Trophoblast cell (in vitro differentiated cells and primary cell): Measurements from ENCODE around the gene COPB1.

Experiments used
- DNase-seq, 2 donors: peaks; one replicate each; pipeline ENCODE4 v3.0.0-alpha.2; 2016
- H2AFZ ChIP-seq: 2 replicates; pipeline ENCODE4 v1.6.1; 2013; ENCODE audit warnings: low read length, moderate library complexity, mild to moderate bottlenecking; ENCODE audit not compliant: insufficient read depth, poor library complexity
- H2AK5ac ChIP-seq: 2 replicates; pipeline ENCODE4 v1.6.1; 2013; ENCODE audit warnings: mild to moderate bottlenecking, low read length
- H2BK120ac ChIP-seq: 2 replicates; pipeline ENCODE4 v1.6.1; 2013; ENCODE audit warnings: low read length, mild to moderate bottlenecking, moderate library complexity; ENCODE audit not compliant: insufficient read depth, poor library complexity
- H2BK12ac ChIP-seq: 2 replicates; pipeline ENCODE4 v1.6.1; 2013; ENCODE audit warnings: mild to moderate bottlenecking, low read length, moderate library complexity
- H2BK5ac ChIP-seq: 2 replicates; pipeline ENCODE4 v1.6.1; 2013; ENCODE audit warnings: low read length, low read depth, moderate library complexity, mild to moderate bottlenecking; ENCODE audit not compliant: poor library complexity
- H3K14ac ChIP-seq: 2 replicates; pipeline ENCODE4 v1.6.1; 2013; ENCODE audit warnings: mild to moderate bottlenecking, low read length
- H3K18ac ChIP-seq: 2 replicates; pipeline ENCODE4 v1.6.1; 2013; ENCODE audit warnings: mild to moderate bottlenecking, low read length
- H3K23ac ChIP-seq: 2 replicates; pipeline ENCODE4 v1.6.1; 2013; ENCODE audit warnings: low read length
- H3K27ac ChIP-seq: 2 replicates; pipeline ENCODE4 v1.5.1; 2013; ENCODE audit warnings: low read depth, mild to moderate bottlenecking, inconsistent platforms, low read length, moderate library complexity
- H3K27me3 ChIP-seq: 2 replicates; pipeline ENCODE4 v1.6.1; 2013; ENCODE audit warnings: inconsistent platforms, mild to moderate bottlenecking, low read length, moderate library complexity; ENCODE audit not compliant: insufficient read depth
- H3K36me3 ChIP-seq, 2 experiments: 1 replicate in 1 of 2; 2 replicates in 1 of 2; pipeline ENCODE4 v1.6.1; 2013; ENCODE audit warnings: low read length in 2 of 2, mild to moderate bottlenecking in 2 of 2, moderate library complexity in 1 of 2; ENCODE audit not compliant: insufficient read depth in 2 of 2, control insufficient read depth in 1 of 2
- H3K4ac ChIP-seq: 2 replicates; pipeline ENCODE4 v1.6.1; 2013; ENCODE audit warnings: low read depth, mild to moderate bottlenecking, low read length, moderate library complexity
- H3K4me1 ChIP-seq, 2 experiments: 1 replicate in 1 of 2; 2 replicates in 1 of 2; pipeline ENCODE4 v1.6.1; 2013; ENCODE audit warnings: low read length in 2 of 2, mild to moderate bottlenecking in 2 of 2, moderate library complexity in 1 of 2; ENCODE audit not compliant: insufficient read depth in 2 of 2, control insufficient read depth in 1 of 2
- H3K4me2 ChIP-seq: 2 replicates; pipeline ENCODE4 v1.6.1; 2013; ENCODE audit warnings: inconsistent platforms, mild to moderate bottlenecking, low read length, moderate library complexity
- H3K4me3 ChIP-seq: 2 replicates; pipeline ENCODE4 v1.5.1; 2013; ENCODE audit warnings: mild to moderate bottlenecking, low read depth, low read length, inconsistent platforms
- H3K79me1 ChIP-seq: one replicate; pipeline ENCODE4 v1.6.1; 2013; ENCODE audit warnings: low read length
- H3K79me2 ChIP-seq: 2 replicates; pipeline ENCODE4 v1.6.1; 2013; ENCODE audit warnings: low read length, mild to moderate bottlenecking; ENCODE audit not compliant: control insufficient read depth, insufficient read depth, poor library complexity
- H3K9ac ChIP-seq: 2 replicates; pipeline ENCODE4 v1.6.1; 2013; ENCODE audit warnings: mild to moderate bottlenecking, low read length
- H3K9me3 ChIP-seq: 2 replicates; pipeline ENCODE4 v1.6.1; 2013; ENCODE audit warnings: low read depth, mild to moderate bottlenecking, control low read depth, inconsistent platforms, low read length; ENCODE audit not compliant: insufficient read depth
- H4K12ac ChIP-seq: 2 replicates; pipeline ENCODE4 v1.6.1; 2013; ENCODE audit warnings: low read depth, mild to moderate bottlenecking, low read length, moderate library complexity
- H4K8ac ChIP-seq: 2 replicates; pipeline ENCODE4 v1.6.1; 2013; ENCODE audit warnings: low read depth, mild to moderate bottlenecking, low read length, moderate library complexity
- H4K91ac ChIP-seq: one replicate; pipeline ENCODE4 v1.6.1; 2013; ENCODE audit warnings: low read depth, mild to moderate bottlenecking, low read length, moderate library complexity
- WGBS: extraction: QIAGEN DNeasy Blood & Tissue Kit; methylation state at CpG from one replicate; pipeline ENCODE4 v1.1.7; 2013; ENCODE audit warnings: missing lambda C conversion rate; ENCODE audit not compliant: insufficient read length, insufficient coverage; ENCODE audit errors: extremely low coverage; 5-methylcytosine and 5-hydroxymethylcytosine counted together

The COPB1 gene

GRCh38 chr11:14463623-14464022, 36.0 kb downstream of the COPB1 start:
- Histone ChIP-seq H2AK5ac (no peak overlapping the region), H3K4ac (no peak overlapping the region), H2AFZ (no peak overlapping the region), H3K4me3 (no peak overlapping the region), H3K4me1 (no peaks in the 10 kb centered on the region), H2BK120ac (no peak overlapping the region), H2BK5ac (no peak overlapping the region), H3K27me3 (no peaks in the 10 kb centered on the region), H3K79me2 (no peaks in the 10 kb centered on the region), H2BK12ac (no peak overlapping the region), H3K79me1 (no peaks in the 10 kb centered on the region), H3K14ac (no peak overlapping the region), H4K8ac (no peak overlapping the region), H3K9me3 (no peaks in the 10 kb centered on the region), H3K23ac (no peak overlapping the region), H3K18ac (no peak overlapping the region), H3K4me2 (no peak overlapping the region), H4K91ac (no peak overlapping the region), H3K9ac (no peak overlapping the region), H3K27ac (no peak overlapping the region), H4K12ac (no peak overlapping the region), H3K36me3 (peaks cover 18 to 36% of the 10 kb centered on the region in 2 experiments)
- WGBS = no CpG with 5 or more reads among the region's 2 CpGs
- no peak for DNase-seq

DNA sequence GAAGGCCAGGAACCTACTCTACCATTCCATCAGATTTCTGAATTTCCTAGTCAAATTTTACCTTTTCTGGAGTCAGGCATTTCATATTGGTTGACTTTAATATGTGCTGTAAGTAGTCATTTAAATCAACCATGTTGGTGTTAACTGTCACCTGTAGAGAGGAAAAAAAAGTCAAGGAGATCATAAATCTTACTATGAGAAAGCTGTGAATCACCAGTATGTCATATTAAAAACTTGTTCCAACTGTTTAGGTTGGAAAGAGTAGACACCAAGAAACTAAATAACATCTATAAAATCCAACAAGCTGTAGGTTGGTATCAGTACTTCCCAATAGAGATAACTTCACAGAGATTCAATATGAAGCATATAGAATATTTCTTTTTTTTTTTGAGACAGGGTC, 39.5 kb downstream of the COPB1 start:
- Histone ChIP-seq H3K36me3 (peaks cover 20 to 33% of the 10 kb centered on the region in 2 experiments), H4K8ac (no peak overlapping the region), H2AFZ (no peak overlapping the region), H4K12ac (no peak overlapping the region), H3K23ac (no peak overlapping the region), H3K4me3 (no peak overlapping the region), H3K4me1 (no peaks in the 10 kb centered on the region), H2BK12ac (no peak overlapping the region), H3K4ac (no peak overlapping the region), H3K79me2 (no peaks in the 10 kb centered on the region), H3K9ac (no peak overlapping the region), H3K9me3 (no peaks in the 10 kb centered on the region), H2AK5ac (no peak overlapping the region), H2BK5ac (no peak overlapping the region), H3K79me1 (no peaks in the 10 kb centered on the region), H2BK120ac (no peak overlapping the region), H3K14ac (no peak overlapping the region), H3K4me2 (no peak overlapping the region), H3K27me3 (no peaks in the 10 kb centered on the region), H3K18ac (no peak overlapping the region), H4K91ac (no peak overlapping the region), H3K27ac (no peak overlapping the region)
- DNase-seq = no peak

GRCh38 chr11:14458377-14458776, 41.2 kb downstream of the COPB1 start:
- Histone ChIP-seq H3K27me3 (no peaks in the 10 kb centered on the region), H3K18ac (no peak overlapping the region), H3K79me1 (no peaks in the 10 kb centered on the region), H4K8ac (no peak overlapping the region), H3K4me3 (no peak overlapping the region), H3K4ac (no peak overlapping the region), H2BK5ac (no peak overlapping the region), H2BK120ac (no peak overlapping the region), H3K23ac (no peak overlapping the region), H2AK5ac (no peak overlapping the region), H3K9me3 (no peaks in the 10 kb centered on the region), H3K14ac (no peak overlapping the region), H3K36me3 (peaks cover 21 to 26% of the 10 kb centered on the region in 2 experiments), H4K12ac (no peak overlapping the region), H2BK12ac (no peak overlapping the region), H3K9ac (no peak overlapping the region), H3K79me2 (no peaks in the 10 kb centered on the region), H4K91ac (no peak overlapping the region), H2AFZ (no peak overlapping the region), H3K4me1 (no peaks in the 10 kb centered on the region), H3K27ac (no peak overlapping the region), H3K4me2 (no peak overlapping the region)
- DNase-seq = no peak
- no CpG with 5 or more reads among the region's 3 CpGs for WGBS

DNA sequence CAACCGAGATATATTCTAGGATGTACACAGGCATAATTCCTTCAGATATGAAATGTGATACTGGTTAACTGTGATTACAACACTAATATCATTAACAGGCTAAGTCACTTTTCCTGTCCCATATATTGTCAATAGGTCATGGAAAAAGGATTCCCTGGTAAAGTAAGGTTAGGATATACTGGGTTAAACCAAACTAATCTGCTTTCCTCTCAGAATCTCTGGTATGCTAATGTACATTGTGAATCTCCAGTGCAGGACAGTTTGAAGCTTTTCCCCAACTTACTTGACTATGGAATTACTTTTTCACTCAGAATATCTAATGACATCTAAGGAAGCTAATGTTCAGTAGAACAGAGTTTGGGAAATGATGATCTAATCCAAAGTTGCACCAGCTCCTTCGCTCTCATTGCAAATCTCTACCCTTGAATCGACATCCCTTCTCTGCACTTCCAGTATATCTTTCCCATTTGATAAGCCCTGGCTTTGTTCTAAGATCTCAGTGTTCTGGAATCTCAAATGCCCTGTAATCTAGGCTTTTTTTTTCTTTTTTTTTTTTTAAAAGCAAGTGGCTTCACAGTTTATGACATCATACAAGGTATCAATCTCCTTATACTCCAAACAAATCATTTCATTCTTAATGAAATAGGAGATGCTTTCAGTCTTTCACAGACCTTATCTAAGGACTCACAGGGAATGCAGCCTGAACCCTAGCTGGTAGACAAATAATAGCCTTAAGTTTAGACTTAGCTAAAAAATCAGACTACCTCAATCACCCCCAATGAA, 43.8 kb downstream of the COPB1 start:
- H3K18ac ChIP-seq = no peak overlapping the region
- no peaks in the 10 kb centered on the region for H3K9me3 ChIP-seq
- H3K27ac ChIP-seq = no peak overlapping the region
- no peak overlapping the region for H3K14ac ChIP-seq
- no peak overlapping the region for H3K23ac ChIP-seq
- no peak overlapping the region for H2BK5ac ChIP-seq
- H3K79me1 ChIP-seq = no peaks in the 10 kb centered on the region
- H2AK5ac ChIP-seq = no peak overlapping the region
- H2BK120ac ChIP-seq = no peak overlapping the region
- H3K4me1 ChIP-seq = no peaks in the 10 kb centered on the region
- peaks cover 17 to 27% of the 10 kb centered on the region in 2 experiments for H3K36me3 ChIP-seq
- no peaks in the 10 kb centered on the region for H3K79me2 ChIP-seq
- H4K91ac ChIP-seq = no peak overlapping the region
- H3K27me3 ChIP-seq = no peaks in the 10 kb centered on the region
- no peak overlapping the region for H3K4me2 ChIP-seq
- no peak overlapping the region for H4K8ac ChIP-seq
- no peak overlapping the region for H2AFZ ChIP-seq
- H2BK12ac ChIP-seq = no peak overlapping the region
- no peak overlapping the region for H3K4ac ChIP-seq
- no peak overlapping the region for H3K9ac ChIP-seq
- no peak for DNase-seq
- no peak overlapping the region for H3K4me3 ChIP-seq
- H4K12ac ChIP-seq = no peak overlapping the region
- no CpG with 5 or more reads among the region's 3 CpGs for WGBS
